Measurements from ENCODE around the gene SH3RF2. TPM values are rescaled to one million over a fixed set of nuclear protein-coding genes. Genes with fewer than 3 reads are reported as not detected.
"Not testable (repeated sequence)": the region's sequence is repeated elsewhere in the genome, so short reads cannot be mapped to it uniquely, and the experiment has no call there.

The SH3RF2 gene
- total RNA-seq, 1 experiment from 2014 or later, result not detected

DNA sequence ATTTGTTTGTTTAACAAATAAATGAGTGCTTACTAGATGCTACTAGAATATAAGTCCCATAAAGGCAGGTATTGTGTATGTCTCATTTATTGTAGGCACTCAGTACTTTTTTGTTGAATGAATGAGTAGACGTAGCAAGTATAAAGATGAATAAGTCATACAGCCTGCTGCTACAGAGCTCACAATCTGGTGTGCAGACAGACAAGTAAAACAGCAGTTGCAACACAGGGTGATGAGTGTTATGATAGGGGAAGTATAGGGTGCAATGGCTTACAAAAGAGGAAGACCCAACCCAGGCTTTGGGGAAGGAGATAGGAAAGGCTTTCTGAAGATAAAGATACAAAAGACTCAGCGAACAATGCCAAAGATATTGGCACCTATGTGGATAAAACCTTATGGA is 47.7 kb downstream of the SH3RF2 start:
- Histone ChIP-seq H3K27ac (ENCODE audit: low read length) (no peak overlapping the region), H3K79me2 (ENCODE audit: low read length) (no peaks in the 10 kb centered on the region), H3K9me3 (ENCODE audit: low read length) (no peaks in the 10 kb centered on the region)

DNA sequence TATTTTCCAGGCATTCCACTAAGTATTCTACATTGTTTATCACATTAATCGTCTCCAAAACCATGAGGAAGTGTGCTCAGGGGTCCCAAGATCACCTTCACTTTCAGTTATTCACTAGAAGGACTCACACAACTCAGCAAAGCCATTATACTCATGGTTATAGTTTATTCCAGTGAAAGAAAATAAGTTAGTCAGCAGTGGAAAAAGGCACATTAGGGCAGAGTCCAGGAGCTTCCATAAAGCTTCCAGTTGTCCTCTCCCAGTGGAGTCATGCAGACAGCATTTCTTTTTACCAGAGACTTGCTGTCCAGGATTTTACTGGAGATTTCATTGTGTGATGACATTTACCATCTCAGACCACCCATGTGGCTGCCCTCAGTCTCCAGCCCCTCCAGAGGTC is 51.5 kb downstream of the SH3RF2 start:
- Histone ChIP-seq H4K20me1 (ENCODE audit: insufficient read depth, low read depth, low read length) (no peaks in the 10 kb centered on the region), H2AFZ (ENCODE audit: low read length) (no peak overlapping the region), H3K4me1 (ENCODE audit: low read length) (no peaks in the 10 kb centered on the region), H3K79me2 (ENCODE audit: low read length) (no peaks in the 10 kb centered on the region), H3K9me2 (replicated peaks; ENCODE audit: insufficient read depth, low read length) (no peaks in the 10 kb centered on the region), H3K27ac (ENCODE audit: low read length) (no peak overlapping the region), H3K9ac (ENCODE audit: low read length) (no peak overlapping the region), H3K36me3 (ENCODE audit: insufficient read depth, low read length) (no peaks in the 10 kb centered on the region), H3K9me3 (ENCODE audit: low read length) (no peaks in the 10 kb centered on the region), H3K27me3 (ENCODE audit: low read length) (no peaks in the 10 kb centered on the region), H3K4me2 (ENCODE audit: low read depth, low read length, poor library complexity, severe bottlenecking) (no peak overlapping the region), H3K4me3 (ENCODE audit: low read length) (no peak overlapping the region)
- no peak for DNase-seq

More for the DNA sequence above, 47.7 kb downstream of the SH3RF2 start:
- Histone ChIP-seq H3K9me2 (replicated peaks; ENCODE audit: insufficient read depth, low read length) (no peaks in the 10 kb centered on the region), H3K4me3 (ENCODE audit: low read length) (no peak overlapping the region), H4K20me1 (ENCODE audit: insufficient read depth, low read depth, low read length) (no peaks in the 10 kb centered on the region), H3K27me3 (ENCODE audit: low read length) (no peaks in the 10 kb centered on the region), H3K9ac (ENCODE audit: low read length) (no peak overlapping the region), H3K4me2 (ENCODE audit: low read depth, low read length, poor library complexity, severe bottlenecking) (no peak overlapping the region), H3K4me1 (ENCODE audit: low read length) (no peaks in the 10 kb centered on the region), H2AFZ (ENCODE audit: low read length) (no peak overlapping the region), H3K36me3 (ENCODE audit: insufficient read depth, low read length) (no peaks in the 10 kb centered on the region)
- no peak for DNase-seq

DNA sequence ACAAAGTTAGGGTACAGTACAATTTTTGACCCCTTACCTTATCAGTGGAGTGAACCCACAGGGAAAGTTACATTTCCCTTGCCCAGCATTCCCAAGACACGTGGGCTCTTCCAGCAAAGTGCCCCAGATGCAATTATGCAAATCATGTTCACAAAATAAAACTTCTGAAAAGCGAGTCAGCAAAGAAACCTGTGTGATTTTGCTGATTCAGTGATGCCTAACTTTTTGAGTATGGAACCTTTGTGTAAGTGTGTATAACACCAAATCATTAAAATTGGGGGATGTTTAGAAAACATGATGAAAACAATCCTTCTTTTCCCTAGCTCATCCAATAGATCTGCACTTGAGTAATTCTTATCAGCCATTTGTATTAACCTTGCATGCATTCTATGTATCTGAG is 52.6 kb downstream of the SH3RF2 start:
- Histone ChIP-seq H3K79me2 (ENCODE audit: low read length) (no peaks in the 10 kb centered on the region), H3K4me1 (ENCODE audit: low read length) (no peaks in the 10 kb centered on the region), H3K9me2 (replicated peaks; ENCODE audit: insufficient read depth, low read length) (no peaks in the 10 kb centered on the region), H3K27ac (ENCODE audit: low read length) (no peak overlapping the region), H3K36me3 (ENCODE audit: insufficient read depth, low read length) (no peaks in the 10 kb centered on the region), H3K4me2 (ENCODE audit: low read depth, low read length, poor library complexity, severe bottlenecking) (no peak overlapping the region), H3K9ac (ENCODE audit: low read length) (no peak overlapping the region), H3K27me3 (ENCODE audit: low read length) (no peaks in the 10 kb centered on the region), H3K4me3 (ENCODE audit: low read length) (no peak overlapping the region), H3K9me3 (ENCODE audit: low read length) (no peaks in the 10 kb centered on the region), H4K20me1 (ENCODE audit: insufficient read depth, low read depth, low read length) (no peaks in the 10 kb centered on the region), H2AFZ (ENCODE audit: low read length) (no peak overlapping the region)
- no peak for DNase-seq

DNA sequence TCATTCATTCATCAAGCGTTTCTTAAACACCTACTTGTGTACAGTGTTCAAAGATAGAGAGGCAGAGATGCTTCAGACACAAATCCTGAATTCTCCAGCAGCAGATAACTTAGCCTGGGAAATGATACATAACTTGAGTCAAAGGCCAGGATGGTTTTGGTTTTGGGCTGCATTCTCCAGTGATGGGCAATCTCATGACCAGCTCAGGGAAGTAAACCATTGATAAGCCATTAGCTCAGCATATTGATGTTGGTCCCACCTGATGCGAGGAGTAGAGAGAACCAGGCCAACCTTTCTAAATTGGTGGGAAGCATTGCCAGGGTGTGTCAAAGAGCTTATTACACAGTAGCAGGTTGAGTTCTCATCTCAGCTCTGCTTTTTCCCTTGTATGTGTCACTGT is 53.0 kb downstream of the SH3RF2 start:
- Histone ChIP-seq H3K27me3 (ENCODE audit: low read length) (no peaks in the 10 kb centered on the region), H3K4me2 (ENCODE audit: low read depth, low read length, poor library complexity, severe bottlenecking) (no peak overlapping the region), H2AFZ (ENCODE audit: low read length) (no peak overlapping the region), H3K4me3 (ENCODE audit: low read length) (no peak overlapping the region), H3K9me3 (ENCODE audit: low read length) (no peaks in the 10 kb centered on the region), H3K79me2 (ENCODE audit: low read length) (no peaks in the 10 kb centered on the region), H3K36me3 (ENCODE audit: insufficient read depth, low read length) (no peaks in the 10 kb centered on the region), H3K9me2 (replicated peaks; ENCODE audit: insufficient read depth, low read length) (no peaks in the 10 kb centered on the region), H4K20me1 (ENCODE audit: insufficient read depth, low read depth, low read length) (no peaks in the 10 kb centered on the region), H3K4me1 (ENCODE audit: low read length) (no peaks in the 10 kb centered on the region), H3K27ac (ENCODE audit: low read length) (no peak overlapping the region), H3K9ac (ENCODE audit: low read length) (no peak overlapping the region)
- no peak for DNase-seq

DNA sequence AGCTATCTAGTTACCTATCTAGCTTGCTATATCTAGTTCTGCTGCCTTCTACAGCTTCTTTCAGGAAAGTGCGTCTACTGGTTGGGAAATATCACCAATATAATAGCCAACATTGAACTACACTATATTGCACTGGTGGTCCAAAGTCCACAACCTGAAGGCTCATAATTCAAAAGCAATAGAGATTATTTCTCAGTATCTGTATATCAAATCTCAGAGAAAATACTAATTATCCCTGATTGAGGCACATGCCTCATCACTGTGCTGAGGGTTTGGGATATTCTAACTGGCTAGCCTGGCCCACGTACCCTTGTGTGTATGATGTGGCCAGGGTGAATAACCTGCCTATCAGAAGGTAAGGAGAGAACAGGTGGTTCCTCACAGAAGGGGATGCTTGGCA is 53.8 kb downstream of the SH3RF2 start:
- H3K27me3 ChIP-seq (ENCODE audit: low read length), result no peaks in the 10 kb centered on the region
- no peak overlapping the region for H2AFZ ChIP-seq (ENCODE audit: low read length)
- no peaks in the 10 kb centered on the region for H3K36me3 ChIP-seq (ENCODE audit: insufficient read depth, low read length)
- H3K4me3 ChIP-seq (ENCODE audit: low read length), result no peak overlapping the region
- H3K9me3 ChIP-seq (ENCODE audit: low read length), result no peaks in the 10 kb centered on the region
- no peak overlapping the region for H3K27ac ChIP-seq (ENCODE audit: low read length)
- no peak overlapping the region for H3K4me2 ChIP-seq (ENCODE audit: low read depth, low read length, poor library complexity, severe bottlenecking)
- no peaks in the 10 kb centered on the region for H3K9me2 ChIP-seq (replicated peaks; ENCODE audit: insufficient read depth, low read length)
- no peaks in the 10 kb centered on the region for H3K79me2 ChIP-seq (ENCODE audit: low read length)
- no peaks in the 10 kb centered on the region for H3K4me1 ChIP-seq (ENCODE audit: low read length)
- no peak for DNase-seq
- no peaks in the 10 kb centered on the region for H4K20me1 ChIP-seq (ENCODE audit: insufficient read depth, low read depth, low read length)
- H3K9ac ChIP-seq (ENCODE audit: low read length), result no peak overlapping the region

DNA sequence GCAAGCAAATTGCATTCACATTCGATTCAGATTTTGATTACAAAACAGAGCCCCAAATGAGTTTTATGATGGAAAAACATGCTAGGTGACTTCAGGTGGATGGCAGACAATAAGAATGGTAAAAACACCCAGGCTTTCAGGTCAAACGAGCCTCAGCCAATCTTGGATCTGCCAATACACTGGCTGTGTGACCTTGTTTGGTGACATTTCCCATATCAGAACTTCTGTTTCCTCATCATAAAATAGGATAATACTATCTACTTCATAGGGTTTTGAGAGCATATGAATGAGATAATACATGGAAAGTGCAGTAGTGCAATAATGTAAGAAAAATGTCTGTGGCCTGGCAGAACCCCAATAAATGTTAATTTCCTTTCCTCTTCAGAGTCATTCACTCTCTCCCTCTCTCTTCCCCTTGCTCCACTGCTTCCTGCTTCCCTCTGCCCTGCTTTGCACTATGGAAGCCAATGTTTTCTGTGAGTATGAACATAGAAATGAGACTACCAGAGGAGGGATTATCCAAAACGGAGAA is 54.7 kb downstream of the SH3RF2 start:
- Histone ChIP-seq H4K20me1 (ENCODE audit: insufficient read depth, low read depth, low read length) (no peaks in the 10 kb centered on the region), H3K79me2 (ENCODE audit: low read length) (no peaks in the 10 kb centered on the region), H3K27ac (ENCODE audit: low read length) (no peak overlapping the region), H3K4me1 (ENCODE audit: low read length) (no peaks in the 10 kb centered on the region), H3K9me3 (ENCODE audit: low read length) (no peaks in the 10 kb centered on the region), H3K27me3 (ENCODE audit: low read length) (no peaks in the 10 kb centered on the region), H3K4me3 (ENCODE audit: low read length) (no peak overlapping the region), H2AFZ (ENCODE audit: low read length) (no peak overlapping the region), H3K9me2 (replicated peaks; ENCODE audit: insufficient read depth, low read length) (no peaks in the 10 kb centered on the region), H3K4me2 (ENCODE audit: low read depth, low read length, poor library complexity, severe bottlenecking) (no peak overlapping the region), H3K9ac (ENCODE audit: low read length) (no peak overlapping the region), H3K36me3 (ENCODE audit: insufficient read depth, low read length) (no peaks in the 10 kb centered on the region)
- no peak for DNase-seq

DNA sequence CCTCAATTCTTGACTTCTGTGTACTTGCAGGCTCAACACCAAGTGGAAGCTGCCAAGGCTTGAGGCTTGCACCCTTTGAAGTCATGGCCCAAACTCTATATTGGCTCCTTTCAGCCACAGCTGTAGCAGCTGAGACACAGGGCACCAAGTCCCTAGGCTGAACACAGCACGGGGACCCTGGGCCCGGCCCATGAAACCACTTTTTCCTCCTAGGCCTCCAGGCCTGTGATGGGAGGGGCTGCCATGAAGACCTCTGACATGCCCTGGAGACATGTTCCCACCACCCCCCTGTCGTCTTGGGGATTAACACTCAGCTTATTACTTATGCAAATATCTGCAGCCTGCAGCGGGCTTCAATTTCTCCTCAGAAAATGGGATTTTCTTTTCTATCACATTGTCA is 57.2 kb downstream of the SH3RF2 start:
- H3K9me2 ChIP-seq (replicated peaks; ENCODE audit: insufficient read depth, low read length); H3K4me1 ChIP-seq (ENCODE audit: low read length); H2AFZ ChIP-seq (ENCODE audit: low read length); H3K79me2 ChIP-seq (ENCODE audit: low read length); H3K4me2 ChIP-seq (ENCODE audit: low read depth, low read length, poor library complexity, severe bottlenecking); DNase-seq; H3K27me3 ChIP-seq (ENCODE audit: low read length); H4K20me1 ChIP-seq (ENCODE audit: insufficient read depth, low read depth, low read length); H3K27ac ChIP-seq (ENCODE audit: low read length); H3K9me3 ChIP-seq (ENCODE audit: low read length); H3K9ac ChIP-seq (ENCODE audit: low read length); H3K36me3 ChIP-seq (ENCODE audit: insufficient read depth, low read length); H3K4me3 ChIP-seq (ENCODE audit: low read length): not testable (repeated sequence)

DNA sequence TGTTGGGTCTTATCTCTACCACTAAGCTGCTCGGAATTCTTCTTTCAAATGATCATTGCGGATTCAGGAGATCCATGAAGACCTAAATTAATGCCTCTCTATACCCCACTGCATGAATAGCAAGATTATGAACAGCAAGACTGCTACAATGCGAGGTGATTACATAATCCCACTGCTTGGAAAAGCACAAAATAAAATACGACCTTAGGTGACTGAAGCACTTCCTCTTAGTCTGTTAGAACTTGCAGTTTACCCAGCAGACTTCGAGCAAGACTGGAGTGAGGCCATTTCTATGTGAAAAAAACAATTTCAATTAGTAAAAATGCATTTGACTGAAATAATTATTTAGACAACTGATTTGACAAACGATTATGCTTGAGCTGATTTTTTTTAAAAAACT is 59.8 kb downstream of the SH3RF2 start:
- H3K4me2 ChIP-seq (ENCODE audit: low read depth, low read length, poor library complexity, severe bottlenecking), result no peak overlapping the region
- no peaks in the 10 kb centered on the region for H3K79me2 ChIP-seq (ENCODE audit: low read length)

DNA sequence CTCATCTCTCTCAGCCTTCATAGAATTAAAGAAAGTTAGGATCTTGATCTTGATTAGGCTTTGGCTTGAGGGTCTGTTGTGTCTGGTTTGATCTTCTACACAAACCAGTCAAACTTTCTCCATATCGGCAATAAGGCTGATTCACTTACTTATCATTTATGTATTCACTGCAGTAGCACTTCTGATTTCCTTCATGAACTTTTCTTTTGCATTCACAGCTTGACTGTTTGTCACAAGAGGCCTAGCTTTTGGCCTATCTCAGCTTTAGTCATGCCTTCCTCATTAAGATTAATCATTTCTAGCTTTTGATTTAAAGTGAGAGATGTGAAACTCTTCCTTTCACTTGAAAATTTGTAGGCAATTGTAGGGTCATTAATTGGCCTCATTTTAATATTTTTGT is 62.8 kb downstream of the SH3RF2 start:
- Histone ChIP-seq H3K4me3 (ENCODE audit: low read length) (no peak overlapping the region), H3K27me3 (ENCODE audit: low read length) (no peaks in the 10 kb centered on the region), H3K9ac (ENCODE audit: low read length) (no peak overlapping the region), H3K9me3 (ENCODE audit: low read length) (no peaks in the 10 kb centered on the region), H3K79me2 (ENCODE audit: low read length) (no peaks in the 10 kb centered on the region), H3K9me2 (replicated peaks; ENCODE audit: insufficient read depth, low read length) (no peaks in the 10 kb centered on the region), H3K27ac (ENCODE audit: low read length) (no peak overlapping the region), H3K4me2 (ENCODE audit: low read depth, low read length, poor library complexity, severe bottlenecking) (no peak overlapping the region), H3K36me3 (ENCODE audit: insufficient read depth, low read length) (no peaks in the 10 kb centered on the region), H3K4me1 (ENCODE audit: low read length) (no peaks in the 10 kb centered on the region), H2AFZ (ENCODE audit: low read length) (no peak overlapping the region), H4K20me1 (ENCODE audit: insufficient read depth, low read depth, low read length) (no peaks in the 10 kb centered on the region)
- no peak for DNase-seq

More for the DNA sequence above, 59.8 kb downstream of the SH3RF2 start:
- no peak overlapping the region for H2AFZ ChIP-seq (ENCODE audit: low read length)
- no peaks in the 10 kb centered on the region for H3K27me3 ChIP-seq (ENCODE audit: low read length)
- no peaks in the 10 kb centered on the region for H3K36me3 ChIP-seq (ENCODE audit: insufficient read depth, low read length)
- no peaks in the 10 kb centered on the region for H3K9me2 ChIP-seq (replicated peaks; ENCODE audit: insufficient read depth, low read length)
- no peaks in the 10 kb centered on the region for H3K9me3 ChIP-seq (ENCODE audit: low read length)
- no peak overlapping the region for H3K9ac ChIP-seq (ENCODE audit: low read length)
- no peaks in the 10 kb centered on the region for H3K4me1 ChIP-seq (ENCODE audit: low read length)
- no peak for DNase-seq
- H3K27ac ChIP-seq (ENCODE audit: low read length), result no peak overlapping the region
- no peak overlapping the region for H3K4me3 ChIP-seq (ENCODE audit: low read length)
- H4K20me1 ChIP-seq (ENCODE audit: insufficient read depth, low read depth, low read length), result no peaks in the 10 kb centered on the region
